K562 (cell line): ENCODE data around the gene RAB13. TPM values are rescaled to one million over a fixed set of nuclear protein-coding genes. Genes with fewer than 3 reads are reported as not detected.
A peak's percentile ranks its signal among the peaks of the same experiment; 100 is the strongest.

Experiments
- BACH1 ChIP-seq: fragments of 200-800 bp; sonication (Bioruptor generic); IDR thresholded peaks from 2 replicates; pipeline ENCODE4 v1.6.1; 2016; ENCODE audit warnings: missing genetic modification characterization, missing compliant biosample characterization
- ELF2 ChIP-seq: fragments of 250-450 bp; sonication (Bioruptor Pico); IDR thresholded peaks from 2 replicates; pipeline ENCODE4 v1.5.0; 2021; ENCODE audit warnings: mild to moderate bottlenecking
- ESRRB ChIP-seq: fragments of 250-450 bp; sonication (Bioruptor Pico); IDR thresholded peaks from 2 replicates; pipeline ENCODE4 v1.5.0; 2020; ENCODE audit warnings: mild to moderate bottlenecking, moderate library complexity, borderline replicate concordance
- KHSRP ChIP-seq: fragments of 450-650 bp; IDR thresholded peaks from 2 replicates; pipeline ENCODE4 v1.6.1; 2017
- KLF1 ChIP-seq: fragments of 450-650 bp; IDR thresholded peaks from 2 replicates; pipeline ENCODE4 v1.6.1; 2016; ENCODE audit warnings: missing genetic modification characterization, missing compliant biosample characterization
- PHF8 ChIP-seq: fragments of 200-600 bp; sonication (generic); IDR thresholded peaks from 2 replicates; pipeline ENCODE4 v1.6.1; 2012; ENCODE audit warnings: mixed run types, mild to moderate bottlenecking, inconsistent platforms, low read length, moderate library complexity, borderline replicate concordance
- SP1 ChIP-seq: sonication (generic); formaldehyde crosslinking; IDR thresholded peaks from 2 replicates; pipeline ENCODE4 v1.8.1; 2022; ENCODE audit warnings: mild to moderate bottlenecking, missing genetic modification reagents
- SPI1 ChIP-seq: IDR thresholded peaks from 2 replicates; pipeline ENCODE4 v1.6.1; 2011; ENCODE audit warnings: low read depth, low read length, control low read depth, borderline replicate concordance
- SREBF2 ChIP-seq: sonication (generic); formaldehyde crosslinking; IDR thresholded peaks from 2 replicates; pipeline ENCODE4 v1.4.0; 2020; ENCODE audit warnings: mild to moderate bottlenecking, missing genetic modification reagents
- STAT5A ChIP-seq: IDR thresholded peaks from 2 replicates; pipeline ENCODE4 v1.6.1; 2012; ENCODE audit warnings: low read length, inconsistent platforms, borderline replicate concordance
- TBL1XR1 ChIP-seq, 2 experiments: IDR thresholded peaks; 2 replicates each; pipeline ENCODE4 v1.6.1; 2012; ENCODE audit warnings: improper control_type of control experiment in 2 of 2, low read length in 2 of 2, mild to moderate bottlenecking in 1 of 2
- YBX1 ChIP-seq: fragments of 450-650 bp; IDR thresholded peaks from 2 replicates; pipeline ENCODE4 v1.7.1; 2016; ENCODE audit warnings: mild to moderate bottlenecking
- ZBTB40 ChIP-seq, 2 experiments: fragments of 450-650 bp in 1 of 2; sonication (generic) in 1 of 2; formaldehyde crosslinking in 1 of 2; IDR thresholded peaks; 2 replicates each; pipeline versions ENCODE4 v1.7.1 to v1.9.0; 2016 to 2022; ENCODE audit warnings: inconsistent platforms in 1 of 2, mild to moderate bottlenecking in 1 of 2, missing genetic modification reagents in 1 of 2
- ZNF12 ChIP-seq: sonication (generic); formaldehyde crosslinking; IDR thresholded peaks from 2 replicates; pipeline ENCODE4 v1.4.0; 2020; ENCODE audit warnings: mild to moderate bottlenecking, missing genetic modification reagents
- ZNF232 ChIP-seq: sonication (generic); formaldehyde crosslinking; IDR thresholded peaks from 2 replicates; pipeline ENCODE4 v1.8.0; 2022; ENCODE audit warnings: mild to moderate bottlenecking, missing genetic modification reagents
- ZNF717 ChIP-seq: fragments of 250-450 bp; sonication (Bioruptor Pico); IDR thresholded peaks from 2 replicates; pipeline ENCODE4 v1.5.0; 2021
- polyA plus RNA-seq, 8 experiments: library from polyadenylated mRNA; depleted of rRNA in 4 of 8; stranded (reverse) in 5 of 8; unstranded in 3 of 8; fragments of >200 nt; fragmentation: Nextera tagmentation in 2 of 8; fragmentation: Illumina TruSeq in 1 of 8; extraction: Ambion mirVana in 2 of 8; extraction: Trizol in 1 of 8; gene quantifications; 2 replicates each; pipeline versions ENCODE4 v1.2.1 to v1.2.3, GENCODE V29; 2011 to 2014; ENCODE audit warnings: inconsistent platforms in 1 of 8, missing spikeins in 1 of 8
- total RNA-seq, 7 experiments: library from RNA; depleted of rRNA in 6 of 7; stranded (reverse); fragments of >200 nt in 6 of 7; fragmentation: Illumina TruSeq in 2 of 7; extraction: Trizol in 2 of 7; gene quantifications; 2 replicates each; pipeline versions ENCODE4 v1.2.1 to v1.2.3, GENCODE V29; 2011 to 2021; ENCODE audit warnings: low replicate concordance in 1 of 7
- TF ChIP-seq, protein P1 (sequence below): fragments of 250-450 bp; sonication (Bioruptor Pico); IDR thresholded peaks from 2 replicates; pipeline ENCODE4 v1.9.0; 2021; ENCODE audit warnings: mild to moderate bottlenecking, inconsistent platforms

The RAB13 gene
- total and polyA plus RNA-seq, 9 of the 15 experiments (the other 6 are each of a cell fraction or from before 2014, with no cell fraction given) = 22.3 to 100 (median 39.8) TPM

- no peak for TF ChIP-seq KLF1
- no peak for TF ChIP-seq ESRRB (CRISPR knock-in tag)
- TF ChIP-seq TBL1XR1 (IDR thresholded peaks at IDR 0.05; ENCODE audit: low read length in 2 of 2) = no peak
- TF ChIP-seq ELF2 (CRISPR knock-in tag) = 0 out of 2 replicates have a peak, but pooled peaks have one; percentile 21
- no peak for TF ChIP-seq STAT5A
- TF ChIP-seq ZNF12 (CRISPR knock-in tag) = no peak
- 0 out of 2 replicates have a peak, but pooled peaks have one; percentile 10 for TF ChIP-seq SP1 (CRISPR knock-in tag)
- no peak for TF ChIP-seq YBX1
- no peak for TF ChIP-seq SREBF2 (CRISPR knock-in tag)
- no peak for TF ChIP-seq ZNF717
- TF ChIP-seq ZBTB40 (IDR thresholded peaks at IDR 0.05) = 0 out of 2 replicates have a peak, but pooled peaks have one; percentile 14
- TF ChIP-seq ZBTB40 (CRISPR knock-in tag; IDR thresholded peaks at IDR 0.05) = no peak
- TF ChIP-seq BACH1 (tag) = no peak
- no peak for TF ChIP-seq PHF8
- TF ChIP-seq, protein P1, sequence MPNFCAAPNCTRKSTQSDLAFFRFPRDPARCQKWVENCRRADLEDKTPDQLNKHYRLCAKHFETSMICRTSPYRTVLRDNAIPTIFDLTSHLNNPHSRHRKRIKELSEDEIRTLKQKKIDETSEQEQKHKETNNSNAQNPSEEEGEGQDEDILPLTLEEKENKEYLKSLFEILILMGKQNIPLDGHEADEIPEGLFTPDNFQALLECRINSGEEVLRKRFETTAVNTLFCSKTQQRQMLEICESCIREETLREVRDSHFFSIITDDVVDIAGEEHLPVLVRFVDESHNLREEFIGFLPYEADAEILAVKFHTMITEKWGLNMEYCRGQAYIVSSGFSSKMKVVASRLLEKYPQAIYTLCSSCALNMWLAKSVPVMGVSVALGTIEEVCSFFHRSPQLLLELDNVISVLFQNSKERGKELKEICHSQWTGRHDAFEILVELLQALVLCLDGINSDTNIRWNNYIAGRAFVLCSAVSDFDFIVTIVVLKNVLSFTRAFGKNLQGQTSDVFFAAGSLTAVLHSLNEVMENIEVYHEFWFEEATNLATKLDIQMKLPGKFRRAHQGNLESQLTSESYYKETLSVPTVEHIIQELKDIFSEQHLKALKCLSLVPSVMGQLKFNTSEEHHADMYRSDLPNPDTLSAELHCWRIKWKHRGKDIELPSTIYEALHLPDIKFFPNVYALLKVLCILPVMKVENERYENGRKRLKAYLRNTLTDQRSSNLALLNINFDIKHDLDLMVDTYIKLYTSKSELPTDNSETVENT (CRISPR knock-in tag) = no peak
- TF ChIP-seq ZNF232 (CRISPR knock-in tag) = no peak
- TF ChIP-seq KHSRP = no peak
- TF ChIP-seq SPI1 = no peak
These were observed 7.7 kb downstream of the RAB13 start (continued) for GRCh38 chr1:153978274-153978909.
